HPDE6-E6E7 (cell line): ENCODE results near the gene TLK1.
"Not testable (repeated sequence)": the region's sequence is repeated elsewhere in the genome, so short reads cannot be mapped to it uniquely, and the experiment has no call there.

ENCODE experiments used
- DNase-seq: peaks from one replicate; pipeline ENCODE4 v3.0.0; 2011; ENCODE audit warnings: missing footprints; ENCODE audit errors: extremely low spot score

Gene TLK1

GRCh38 chr2:171142398-171142797 is 18.3 kb downstream of the TLK1 start:
- DNase-seq, result no peak

- DNase-seq, result no peak
Measured at GRCh38 chr2:171141320-171141719, 19.4 kb downstream of the TLK1 start.

- no peak for DNase-seq
Measured at GRCh38 chr2:171139860-171140259, 20.8 kb downstream of the TLK1 start.

- DNase-seq, result no peak
Measured at GRCh38 chr2:171136024-171136423, 24.7 kb downstream of the TLK1 start.

- no peak for DNase-seq
Measured at GRCh38 chr2:171134624-171135230, 26.0 kb downstream of the TLK1 start.

- DNase-seq, result no peak
Measured at GRCh38 chr2:171132086-171132485, 28.6 kb downstream of the TLK1 start.

GRCh38 chr2:171128461-171128860 is 32.2 kb downstream of the TLK1 start:
- no peak for DNase-seq

- DNase-seq, result no peak
Measured at GRCh38 chr2:171124541-171124940, 36.2 kb downstream of the TLK1 start.

GRCh38 chr2:171109571-171109970 is 51.1 kb downstream of the TLK1 start:
- DNase-seq, result no peak

- DNase-seq, result no peak
Measured at GRCh38 chr2:171109020-171109419, 51.7 kb downstream of the TLK1 start.

- no peak for DNase-seq
Measured at GRCh38 chr2:171107803-171108202, 52.9 kb downstream of the TLK1 start.

- no peak for DNase-seq
Measured at GRCh38 chr2:171104379-171104778, 56.3 kb downstream of the TLK1 start.

- DNase-seq, result no peak
Measured at GRCh38 chr2:171102802-171103201, 57.9 kb downstream of the TLK1 start.

- no peak for DNase-seq
Measured at GRCh38 chr2:171100370-171100769, 60.3 kb downstream of the TLK1 start.

- DNase-seq, result no peak
Measured at GRCh38 chr2:171098607-171099006, 62.1 kb downstream of the TLK1 start.

- no peak for DNase-seq
Measured at GRCh38 chr2:171095014-171095582, 65.6 kb downstream of the TLK1 start.

GRCh38 chr2:171091517-171091916 is 69.2 kb downstream of the TLK1 start:
- not testable (repeated sequence) for DNase-seq

- no peak for DNase-seq
Measured at GRCh38 chr2:171089489-171089888, 71.2 kb downstream of the TLK1 start.

GRCh38 chr2:171088057-171088834 is 72.4 kb downstream of the TLK1 start:
- no peak for DNase-seq

- DNase-seq, result no peak
Measured at GRCh38 chr2:171087547-171087946, 73.1 kb downstream of the TLK1 start.

- DNase-seq, result peak; percentile 9
Measured at GRCh38 chr2:171086352-171087290, 74.1 kb downstream of the TLK1 start.

- no peak for DNase-seq
Measured at GRCh38 chr2:171084128-171084527, 76.6 kb downstream of the TLK1 start.
